ENCODE results near the gene PRKCH.
"Not testable (repeated sequence)": the region's sequence is repeated elsewhere in the genome, so short reads cannot be mapped to it uniquely, and the experiment has no call there.

PRKCH gene

DNA sequence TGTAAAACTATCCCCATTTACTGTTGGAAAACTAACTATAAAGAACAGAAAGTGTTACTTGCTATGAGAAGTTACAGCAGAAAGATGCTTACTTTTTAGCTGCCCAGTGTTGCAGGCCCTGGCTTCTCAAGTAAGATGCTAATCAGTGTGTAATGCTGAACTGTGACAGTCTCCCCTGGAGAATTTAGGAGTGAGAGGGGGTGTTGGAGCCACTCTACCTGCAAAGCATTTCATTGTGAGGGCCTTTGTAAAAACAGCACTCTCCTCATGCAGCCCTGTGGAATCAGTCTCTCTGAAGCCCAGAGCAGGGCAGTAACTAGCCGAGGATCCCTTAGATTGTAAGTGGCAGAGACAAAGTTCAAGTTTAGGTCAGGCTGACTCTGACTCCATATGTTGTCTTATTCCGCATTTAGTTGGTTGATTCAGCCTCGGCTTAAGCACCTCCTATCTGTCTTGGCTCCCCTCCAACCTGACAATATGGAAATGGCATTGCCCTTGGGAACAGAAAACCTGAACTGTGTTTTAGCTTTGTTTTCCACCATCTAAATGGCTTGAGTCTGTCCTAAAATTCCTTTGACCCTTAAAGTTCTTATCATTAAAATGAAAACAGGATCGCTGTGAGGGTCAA is 141.3 kb downstream of the PRKCH start:
- Mint-ChIP-seq H3K4me1 (peaks cover 26% of the 10 kb centered on the region), H3K36me3 (ENCODE audit: low read depth) (no peaks in the 10 kb centered on the region), H3K27me3 (ENCODE audit: low read depth, poor library complexity) (peaks cover 3% of the 10 kb centered on the region), H3K27ac (no peak overlapping the region), H3K4me3 (no peak overlapping the region), H3K9me3 (peaks cover 10% of the 10 kb centered on the region)
- DNase-seq = no peak
- TF ChIP-seq, protein P1, sequence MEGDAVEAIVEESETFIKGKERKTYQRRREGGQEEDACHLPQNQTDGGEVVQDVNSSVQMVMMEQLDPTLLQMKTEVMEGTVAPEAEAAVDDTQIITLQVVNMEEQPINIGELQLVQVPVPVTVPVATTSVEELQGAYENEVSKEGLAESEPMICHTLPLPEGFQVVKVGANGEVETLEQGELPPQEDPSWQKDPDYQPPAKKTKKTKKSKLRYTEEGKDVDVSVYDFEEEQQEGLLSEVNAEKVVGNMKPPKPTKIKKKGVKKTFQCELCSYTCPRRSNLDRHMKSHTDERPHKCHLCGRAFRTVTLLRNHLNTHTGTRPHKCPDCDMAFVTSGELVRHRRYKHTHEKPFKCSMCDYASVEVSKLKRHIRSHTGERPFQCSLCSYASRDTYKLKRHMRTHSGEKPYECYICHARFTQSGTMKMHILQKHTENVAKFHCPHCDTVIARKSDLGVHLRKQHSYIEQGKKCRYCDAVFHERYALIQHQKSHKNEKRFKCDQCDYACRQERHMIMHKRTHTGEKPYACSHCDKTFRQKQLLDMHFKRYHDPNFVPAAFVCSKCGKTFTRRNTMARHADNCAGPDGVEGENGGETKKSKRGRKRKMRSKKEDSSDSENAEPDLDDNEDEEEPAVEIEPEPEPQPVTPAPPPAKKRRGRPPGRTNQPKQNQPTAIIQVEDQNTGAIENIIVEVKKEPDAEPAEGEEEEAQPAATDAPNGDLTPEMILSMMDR (IDR thresholded peaks at IDR 0.05) = no peak

- H3K36me3 Mint-ChIP-seq (ENCODE audit: low read depth) = no peaks in the 10 kb centered on the region
- peaks cover 10% of the 10 kb centered on the region for H3K9me3 Mint-ChIP-seq
- peaks cover 3% of the 10 kb centered on the region for H3K27me3 Mint-ChIP-seq (ENCODE audit: low read depth, poor library complexity)
- TF ChIP-seq, protein P1 (IDR thresholded peaks at IDR 0.05) = no peak
- H3K4me1 Mint-ChIP-seq = peaks cover 26% of the 10 kb centered on the region
- DNase-seq = no peak
- H3K27ac Mint-ChIP-seq = no peak overlapping the region
- no peak overlapping the region for H3K4me3 Mint-ChIP-seq
Observed at GRCh38 chr14:61463664-61464285, 142.4 kb downstream of the PRKCH start.

DNA sequence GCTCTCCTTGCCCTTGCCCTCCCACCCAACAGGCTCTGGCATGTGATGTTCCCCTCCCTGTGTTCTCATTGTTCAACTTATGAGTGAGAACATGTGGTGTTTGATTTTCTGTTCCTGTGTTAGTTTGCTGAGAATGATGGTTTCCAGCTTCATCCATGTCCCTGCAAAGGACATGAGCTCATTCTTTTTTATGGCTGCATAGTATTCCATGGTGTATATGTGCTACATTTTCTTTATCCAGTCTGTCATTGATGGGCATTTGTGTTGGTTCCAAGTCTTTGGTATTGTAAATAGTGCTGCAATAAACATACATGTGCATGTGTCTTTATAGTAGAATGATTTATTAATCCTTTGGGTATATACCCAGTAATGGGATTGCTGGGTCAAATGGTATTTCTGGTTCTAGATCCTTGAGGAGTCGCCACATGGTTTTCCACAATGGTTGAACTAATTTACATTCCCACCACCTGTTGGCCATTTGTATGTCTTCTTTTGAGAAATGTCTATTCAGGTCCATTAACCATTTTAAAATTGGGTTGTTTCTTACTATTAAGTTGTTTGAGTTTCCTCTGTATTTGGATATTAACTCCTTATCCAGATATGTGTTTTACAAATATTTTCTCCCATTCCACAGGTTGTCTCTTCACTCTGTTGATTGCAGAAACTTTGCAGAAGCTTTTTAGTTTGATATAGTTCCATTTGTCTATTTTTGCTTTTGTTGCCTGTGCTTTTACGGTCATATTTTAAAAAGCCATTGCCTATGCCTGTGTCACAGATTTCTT is 143.4 kb downstream of the PRKCH start:
- Mint-ChIP-seq H3K4me1 (peaks cover 26% of the 10 kb centered on the region), H3K27me3 (ENCODE audit: low read depth, poor library complexity) (peaks cover 11% of the 10 kb centered on the region)
- DNase-seq; H3K27ac Mint-ChIP-seq; H3K9me3 Mint-ChIP-seq; H3K36me3 Mint-ChIP-seq (ENCODE audit: low read depth); H3K4me3 Mint-ChIP-seq: not testable (repeated sequence)

DNA sequence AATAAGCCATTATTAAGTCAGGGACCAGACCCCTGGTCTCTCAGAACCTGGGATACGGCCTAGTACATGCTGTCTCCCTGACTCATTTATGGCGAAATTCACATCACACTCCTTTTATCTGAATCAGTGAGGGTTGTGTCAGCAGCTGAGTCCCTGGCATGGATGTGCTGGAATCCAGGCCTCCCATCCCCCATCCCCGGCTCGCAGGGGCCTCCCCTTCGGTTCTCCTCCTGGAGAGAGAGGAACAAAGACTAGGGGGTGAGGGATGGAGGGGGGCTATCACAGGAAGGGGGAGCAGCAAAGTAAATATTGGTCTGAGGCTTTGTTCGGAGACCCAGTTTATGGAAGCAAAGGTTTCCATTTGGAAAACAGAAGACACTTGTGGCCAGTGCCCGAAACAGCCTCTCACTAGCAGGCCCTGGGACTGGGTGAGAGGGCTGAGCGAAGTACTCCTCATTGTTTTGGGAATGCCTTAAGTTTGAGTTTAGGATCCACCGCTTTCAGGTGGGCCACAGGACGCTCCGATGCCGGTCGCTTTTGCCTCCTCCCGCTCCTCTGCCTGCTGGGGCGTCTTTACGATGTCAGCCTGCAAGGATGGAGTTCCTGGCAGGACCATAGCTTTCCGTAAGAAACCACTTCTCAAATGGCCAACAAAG is 145.0 kb downstream of the PRKCH start:
- no peaks in the 10 kb centered on the region for H3K36me3 Mint-ChIP-seq (ENCODE audit: low read depth)
- H3K27me3 Mint-ChIP-seq (ENCODE audit: low read depth, poor library complexity) = peaks cover 15% of the 10 kb centered on the region
- H3K27ac Mint-ChIP-seq = no peak overlapping the region
- TF ChIP-seq, protein P1 (IDR thresholded peaks at IDR 0.05) = no peak
- peaks cover 10% of the 10 kb centered on the region for H3K9me3 Mint-ChIP-seq
- DNase-seq = peak; percentile 41
- H3K4me3 Mint-ChIP-seq = no peak overlapping the region
- H3K4me1 Mint-ChIP-seq = peaks cover 39% of the 10 kb centered on the region

DNA sequence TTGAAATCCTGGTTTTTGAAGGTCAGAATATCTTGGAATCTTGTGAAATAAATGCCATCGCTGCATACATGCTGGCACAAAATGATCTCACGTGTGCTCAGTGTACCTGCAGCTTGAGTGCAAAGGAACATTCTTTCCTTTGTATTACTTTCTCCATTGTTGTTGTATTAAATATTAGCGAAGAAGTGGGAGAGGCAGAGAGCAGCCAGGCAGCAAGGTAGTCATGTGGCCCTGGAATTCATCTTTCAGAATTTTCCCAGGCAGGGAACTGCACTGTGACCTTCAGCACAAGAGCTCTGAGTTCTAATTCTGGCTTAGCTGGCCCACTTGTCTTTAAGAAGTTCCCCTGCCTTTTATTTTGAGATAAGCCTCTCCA is 145.5 kb downstream of the PRKCH start:
- Mint-ChIP-seq H3K27ac (no peak overlapping the region), H3K4me1 (peaks cover 41% of the 10 kb centered on the region), H3K36me3 (ENCODE audit: low read depth) (no peaks in the 10 kb centered on the region), H3K4me3 (no peak overlapping the region), H3K27me3 (ENCODE audit: low read depth, poor library complexity) (peaks cover 13% of the 10 kb centered on the region), H3K9me3 (peaks cover 10% of the 10 kb centered on the region)
- TF ChIP-seq, protein P1 (IDR thresholded peaks at IDR 0.05) = no peak
- no peak for DNase-seq

DNA sequence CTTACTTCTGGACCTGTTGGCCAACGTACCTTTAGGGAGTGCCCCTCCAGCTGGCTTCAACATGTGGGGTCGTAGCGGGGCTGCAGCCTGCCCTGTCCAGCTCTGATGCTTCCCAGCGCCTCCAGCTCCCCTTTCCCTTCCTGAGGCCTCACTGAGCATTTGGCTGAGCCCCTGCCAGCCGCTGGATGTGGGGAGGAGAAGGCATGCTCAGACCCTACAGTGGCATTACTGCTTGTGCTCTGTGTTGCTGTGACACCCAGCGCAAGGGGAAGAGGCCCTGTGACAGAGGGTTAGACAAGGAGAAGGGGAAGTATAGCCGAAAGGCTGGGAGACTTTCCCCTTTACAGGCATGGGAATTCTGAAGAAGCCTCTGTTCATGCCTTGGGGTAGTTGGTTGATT is 145.9 kb downstream of the PRKCH start:
- H3K4me1 Mint-ChIP-seq = peaks cover 39% of the 10 kb centered on the region
- TF ChIP-seq, protein P1 (IDR thresholded peaks at IDR 0.05) = no peak
- H3K27me3 Mint-ChIP-seq (ENCODE audit: low read depth, poor library complexity) = peaks cover 12% of the 10 kb centered on the region
- H3K27ac Mint-ChIP-seq = no peak overlapping the region
- no peaks in the 10 kb centered on the region for H3K36me3 Mint-ChIP-seq (ENCODE audit: low read depth)
- H3K4me3 Mint-ChIP-seq = no peak overlapping the region
- DNase-seq = no peak
- peaks cover 10% of the 10 kb centered on the region for H3K9me3 Mint-ChIP-seq

All from nephron progenitor cell (in vitro differentiated cells).